Mucosa of rectum (tissue), 2 donors: Measurements from ENCODE around the gene MMP27.

Experiments used
- H3K27ac ChIP-seq, 2 donors: one replicate each; pipeline ENCODE4 v1.7.0; 2013; ENCODE audit warnings: inconsistent platforms in 2 of 2, low read depth in 2 of 2, low read length in 2 of 2
- H3K27me3 ChIP-seq, 2 donors: one replicate each; pipeline ENCODE4 v1.7.0; 2013; ENCODE audit warnings: low read length in 2 of 2; ENCODE audit not compliant: control insufficient read depth in 2 of 2, insufficient read depth in 2 of 2
- H3K36me3 ChIP-seq, 2 donors: one replicate each; pipeline ENCODE4 v1.7.0; 2013; ENCODE audit warnings: low read length in 2 of 2; ENCODE audit not compliant: control insufficient read depth in 2 of 2, insufficient read depth in 2 of 2
- H3K4me1 ChIP-seq, 2 donors: one replicate each; pipeline ENCODE4 v1.7.0; 2013; ENCODE audit warnings: low read length in 2 of 2, mild to moderate bottlenecking in 1 of 2; ENCODE audit not compliant: control insufficient read depth in 2 of 2, insufficient read depth in 2 of 2
- H3K4me3 ChIP-seq, 2 donors: one replicate each; pipeline ENCODE4 v1.7.0; 2013; ENCODE audit warnings: low read length in 2 of 2
- H3K9ac ChIP-seq, 2 donors: one replicate each; pipeline ENCODE4 v1.7.0; 2013; ENCODE audit warnings: low read length in 2 of 2, low read depth in 1 of 2, mild to moderate bottlenecking in 1 of 2
- H3K9me3 ChIP-seq, 2 donors: one replicate each; pipeline ENCODE4 v1.7.0; 2013; ENCODE audit warnings: low read length in 2 of 2; ENCODE audit not compliant: control insufficient read depth in 2 of 2
- donor health status: healthy.
- donor health status: Normal muscosa, but diverticular disease.

MMP27 gene

DNA sequence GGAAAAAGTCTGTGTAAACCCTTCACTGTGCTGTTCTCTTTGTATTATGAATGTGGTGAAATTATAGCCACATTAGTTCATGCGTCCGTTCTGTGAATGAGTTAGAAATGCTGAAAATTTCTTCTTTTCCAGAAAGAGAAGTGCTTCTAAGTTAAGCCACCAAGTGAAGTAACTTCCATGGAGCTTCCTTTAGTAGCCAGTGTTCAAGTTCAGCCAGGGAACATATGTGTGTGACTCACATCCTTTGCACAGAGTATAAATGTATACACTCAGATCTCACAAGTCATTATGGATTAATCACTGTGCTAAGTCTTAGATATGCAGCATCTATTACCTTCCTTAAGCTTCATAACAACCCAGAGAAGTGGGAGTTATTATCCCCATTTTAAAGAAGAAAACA is 22.3 kb upstream of the MMP27 start:
- Histone ChIP-seq H3K9ac (no peak overlapping the region), H3K27ac (no peak overlapping the region), H3K27me3 (no peaks in the 10 kb centered on the region), H3K9me3 (no peaks in the 10 kb centered on the region), H3K36me3 (no peaks in the 10 kb centered on the region), H3K4me1 (no peaks in the 10 kb centered on the region), H3K4me3 (no peak overlapping the region)

GRCh38 chr11:102724904-102725500 is 19.4 kb upstream of the MMP27 start, which contains the start of gene MMP8:
Gene MMP8, minus strand, starts transcription at chr11:102724954. Its CDS starts 99 bp downstream, at chr11:102724855.
- Histone ChIP-seq H3K27me3 (no peaks in the 10 kb centered on the region), H3K4me3 (no peak within 1 kb of the TSS)

GRCh38 chr11:102722821-102723220 is 17.3 kb upstream of the MMP27 start:
- H3K9me3 ChIP-seq = no peaks in the 10 kb centered on the region
- no peaks in the 10 kb centered on the region for H3K27me3 ChIP-seq
- no peaks in the 10 kb centered on the region for H3K4me1 ChIP-seq
- H3K9ac ChIP-seq = no peak overlapping the region
- no peak overlapping the region for H3K27ac ChIP-seq
- H3K4me3 ChIP-seq = no peak overlapping the region
- H3K36me3 ChIP-seq = no peaks in the 10 kb centered on the region

More at GRCh38 chr11:102724904-102725500, 19.4 kb upstream of the MMP27 start, which contains the start of gene MMP8:
- H3K36me3 ChIP-seq = no peaks in the 10 kb centered on the region
- no peak within 1 kb of the TSS for H3K27ac ChIP-seq
- no peaks in the 10 kb centered on the region for H3K9me3 ChIP-seq
- no peaks in the 10 kb centered on the region for H3K4me1 ChIP-seq
- H3K9ac ChIP-seq = no peak within 1 kb of the TSS

DNA sequence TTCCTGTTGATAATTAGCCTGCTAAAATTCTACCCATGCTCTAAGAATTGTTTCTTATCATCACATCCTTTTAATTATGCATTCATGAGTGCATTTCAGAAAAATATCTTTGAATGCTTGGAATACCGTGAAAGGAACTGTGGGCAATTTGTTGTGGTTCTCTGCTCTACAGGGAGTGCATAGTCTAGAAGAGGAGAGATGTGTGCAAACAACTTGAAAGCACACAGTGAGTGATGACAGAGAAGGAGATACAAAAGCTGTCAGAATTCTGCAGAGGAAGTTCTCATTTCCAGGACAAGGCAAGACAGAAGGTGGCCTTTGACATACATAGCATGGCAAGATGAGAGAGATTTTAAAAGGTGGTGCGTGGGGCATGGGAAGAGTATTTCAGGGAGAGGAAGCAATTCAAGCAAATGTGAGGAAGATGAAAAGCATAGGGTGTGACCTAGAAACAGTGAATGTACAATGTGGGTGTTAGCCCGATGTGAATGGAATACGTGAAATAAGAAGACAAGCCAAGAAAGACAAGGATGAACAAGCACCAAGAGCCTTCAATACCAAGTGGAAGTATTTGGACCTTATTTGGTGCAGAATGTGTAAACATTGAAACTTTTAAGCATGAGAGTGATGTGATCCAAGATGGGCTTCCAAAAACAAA is 14.2 kb upstream of the MMP27 start:
- no peak overlapping the region for H3K4me3 ChIP-seq
- no peaks in the 10 kb centered on the region for H3K4me1 ChIP-seq
- no peaks in the 10 kb centered on the region for H3K9me3 ChIP-seq
- no peaks in the 10 kb centered on the region for H3K36me3 ChIP-seq
- H3K9ac ChIP-seq = no peak overlapping the region
- H3K27me3 ChIP-seq = no peaks in the 10 kb centered on the region
- H3K27ac ChIP-seq = no peak overlapping the region

DNA sequence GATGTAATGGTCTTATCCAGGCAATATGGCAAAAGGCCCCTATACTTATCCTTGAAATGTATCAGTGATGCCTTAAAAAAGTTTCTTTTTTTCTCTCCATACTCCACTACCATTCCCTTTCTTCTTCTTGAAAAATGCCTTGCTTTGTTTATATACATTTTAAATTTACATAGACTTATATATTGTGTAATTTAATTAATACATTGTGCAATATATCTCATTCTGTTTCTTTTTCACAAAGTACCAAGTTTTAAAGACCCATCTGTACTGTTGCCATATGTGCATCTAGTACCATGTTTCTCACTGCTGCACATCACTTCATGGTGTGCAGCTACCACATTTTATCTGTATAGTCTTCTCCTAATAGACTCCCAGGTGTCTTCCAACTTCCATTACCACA is 11.7 kb upstream of the MMP27 start:
- no peaks in the 10 kb centered on the region for H3K9me3 ChIP-seq
- H3K27me3 ChIP-seq = no peaks in the 10 kb centered on the region
- H3K27ac ChIP-seq = no peak overlapping the region
- H3K36me3 ChIP-seq = no peaks in the 10 kb centered on the region
- H3K9ac ChIP-seq = no peak overlapping the region
- H3K4me3 ChIP-seq = no peak overlapping the region
- H3K4me1 ChIP-seq = no peaks in the 10 kb centered on the region

- Histone ChIP-seq H3K9ac (no peak overlapping the region), H3K27me3 (no peaks in the 10 kb centered on the region), H3K4me3 (no peak overlapping the region), H3K36me3 (no peaks in the 10 kb centered on the region), H3K4me1 (no peaks in the 10 kb centered on the region), H3K9me3 (no peaks in the 10 kb centered on the region), H3K27ac (no peak overlapping the region)
Measured at GRCh38 chr11:102716527-102716926, 11.0 kb upstream of the MMP27 start.

- H3K27ac ChIP-seq = no peak overlapping the region
- H3K27me3 ChIP-seq = no peaks in the 10 kb centered on the region
- H3K9ac ChIP-seq = no peak overlapping the region
- H3K4me3 ChIP-seq = no peak overlapping the region
- no peaks in the 10 kb centered on the region for H3K4me1 ChIP-seq
- H3K9me3 ChIP-seq = no peaks in the 10 kb centered on the region
- H3K36me3 ChIP-seq = no peaks in the 10 kb centered on the region
Measured at GRCh38 chr11:102712137-102712536, 6.6 kb upstream of the MMP27 start.

GRCh38 chr11:102709201-102709945 is 3.8 kb upstream of the MMP27 start:
- Histone ChIP-seq H3K9me3 (no peaks in the 10 kb centered on the region), H3K4me3 (no peak overlapping the region), H3K36me3 (no peaks in the 10 kb centered on the region), H3K27me3 (no peaks in the 10 kb centered on the region), H3K9ac (no peak overlapping the region), H3K4me1 (no peaks in the 10 kb centered on the region), H3K27ac (no peak overlapping the region)

- Histone ChIP-seq H3K27ac (no peak overlapping the region), H3K9me3 (no peaks in the 10 kb centered on the region)
Measured at GRCh38 chr11:102708654-102709053, 3.1 kb upstream of the MMP27 start.

DNA sequence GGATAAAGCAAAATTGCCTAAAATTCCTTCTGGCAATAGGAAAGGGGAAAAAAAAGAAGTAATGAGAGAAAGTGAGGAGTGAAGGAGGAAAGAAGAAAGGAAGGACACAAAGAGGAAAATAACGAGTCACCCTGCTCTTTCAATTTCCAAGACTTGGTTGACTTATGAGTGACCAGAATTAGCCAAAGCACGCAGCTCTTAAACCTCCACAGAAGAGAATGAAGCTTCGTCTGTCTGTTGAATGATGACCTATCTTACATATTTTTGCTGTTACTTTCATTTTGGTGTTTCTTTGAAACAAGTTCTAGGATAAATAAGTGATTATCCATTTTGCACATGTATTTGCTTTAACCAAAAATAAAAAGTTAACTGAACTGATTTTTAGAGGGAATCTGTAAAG is 728 bp downstream of the MMP27 start:
- H3K27me3 ChIP-seq = no peaks in the 10 kb centered on the region
- H3K4me1 ChIP-seq = no peaks in the 10 kb centered on the region
- H3K9ac ChIP-seq = no peak overlapping the region
- H3K9me3 ChIP-seq = no peaks in the 10 kb centered on the region
- H3K36me3 ChIP-seq = no peaks in the 10 kb centered on the region
- no peak overlapping the region for H3K27ac ChIP-seq
- no peak overlapping the region for H3K4me3 ChIP-seq

More at GRCh38 chr11:102708654-102709053, 3.1 kb upstream of the MMP27 start:
- Histone ChIP-seq H3K9ac (no peak overlapping the region), H3K4me3 (no peak overlapping the region), H3K36me3 (no peaks in the 10 kb centered on the region), H3K27me3 (no peaks in the 10 kb centered on the region), H3K4me1 (no peaks in the 10 kb centered on the region)
